DMS114 treated with DMSO at 0.1 percent for 48 hours (cell line): Measurements from ENCODE around the gene TBC1D16.
"Not testable (repeated sequence)": the region's sequence is repeated elsewhere in the genome, so short reads cannot be mapped to it uniquely, and the experiment has no call there.

Experiments used
- DNase-seq: peaks from one replicate; lab custom pipeline; 2025; ENCODE audit not compliant: unreplicated experiment; lab: John Stamatoyannopoulos, UW

TBC1D16 gene

DNA sequence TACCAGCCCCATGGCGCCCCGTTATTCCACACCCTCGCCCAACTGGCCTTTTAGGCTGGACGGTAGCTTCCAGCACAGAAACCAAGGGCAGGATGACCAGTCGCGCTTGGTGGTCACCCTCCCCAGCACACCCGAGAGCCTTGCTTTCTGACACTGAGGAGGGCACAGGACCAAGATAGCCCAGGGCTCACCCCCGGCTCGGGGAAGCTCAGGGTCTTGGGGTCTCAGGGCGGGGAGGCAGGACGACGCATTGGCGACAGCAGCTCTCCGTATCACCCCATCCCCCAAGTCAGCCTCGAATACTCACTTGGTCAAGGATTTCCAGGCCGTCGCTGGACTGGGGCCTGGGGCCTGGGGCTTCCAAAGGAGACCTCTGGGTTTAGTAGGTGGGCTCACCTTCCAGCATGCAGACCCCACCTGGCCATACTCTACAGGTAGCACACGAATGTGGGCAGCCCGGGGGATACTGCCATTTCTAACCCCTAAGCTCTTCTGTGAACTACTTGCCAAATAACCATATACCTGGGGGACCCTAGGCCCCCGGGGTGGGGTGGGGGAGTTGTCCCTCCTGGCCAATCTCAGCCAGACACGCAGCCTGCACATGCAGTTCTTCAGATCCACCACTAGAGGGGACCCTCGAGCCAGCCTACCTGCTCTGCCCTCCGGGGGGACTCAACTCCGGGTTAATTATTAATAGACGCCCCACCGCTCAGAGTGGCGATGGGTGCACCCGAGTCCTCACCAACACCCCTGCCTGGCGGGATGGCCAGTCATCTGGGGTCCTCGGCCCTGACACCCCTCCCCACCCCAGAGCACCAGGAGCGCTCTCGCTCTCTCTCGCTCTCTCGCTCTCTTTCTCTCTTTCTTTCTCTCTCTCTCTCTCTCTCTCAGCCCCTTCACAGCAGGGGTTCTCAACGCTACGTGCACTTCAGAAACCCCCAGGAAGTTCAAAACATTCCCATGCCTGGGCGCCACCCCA lies 30.0 kb downstream of the TBC1D16 start:
- peak; percentile 30 for DNase-seq

DNA sequence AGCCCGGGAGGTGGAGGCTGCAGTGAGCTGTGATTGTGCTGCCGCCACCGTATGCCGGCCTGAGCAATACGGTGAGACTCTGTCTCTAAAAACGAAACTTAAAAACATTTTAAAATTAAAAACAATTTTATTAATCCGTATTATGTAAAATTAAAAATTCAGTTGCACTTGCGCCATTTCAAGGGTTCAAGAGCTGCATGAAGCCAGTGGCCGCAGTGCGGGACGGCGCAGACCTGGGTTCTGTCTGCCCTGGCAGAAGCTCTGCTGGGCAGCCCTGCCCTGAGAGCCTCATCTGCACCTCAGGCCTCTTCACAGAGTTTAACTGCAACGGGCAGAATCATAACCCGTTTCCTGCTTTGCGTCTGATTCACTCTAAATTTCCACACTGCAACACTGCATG lies 31.7 kb downstream of the TBC1D16 start:
- no peak for DNase-seq

GRCh38 chr17:80002690-80003490 lies 32.8 kb downstream of the TBC1D16 start:
- DNase-seq = no peak

- no peak for DNase-seq
These were observed 33.5 kb downstream of the TBC1D16 start for GRCh38 chr17:80002070-80002641.

GRCh38 chr17:80000981-80001775 lies 34.5 kb downstream of the TBC1D16 start:
- DNase-seq = no peak

GRCh38 chr17:80000136-80000535 lies 35.5 kb downstream of the TBC1D16 start:
- no peak for DNase-seq

DNA sequence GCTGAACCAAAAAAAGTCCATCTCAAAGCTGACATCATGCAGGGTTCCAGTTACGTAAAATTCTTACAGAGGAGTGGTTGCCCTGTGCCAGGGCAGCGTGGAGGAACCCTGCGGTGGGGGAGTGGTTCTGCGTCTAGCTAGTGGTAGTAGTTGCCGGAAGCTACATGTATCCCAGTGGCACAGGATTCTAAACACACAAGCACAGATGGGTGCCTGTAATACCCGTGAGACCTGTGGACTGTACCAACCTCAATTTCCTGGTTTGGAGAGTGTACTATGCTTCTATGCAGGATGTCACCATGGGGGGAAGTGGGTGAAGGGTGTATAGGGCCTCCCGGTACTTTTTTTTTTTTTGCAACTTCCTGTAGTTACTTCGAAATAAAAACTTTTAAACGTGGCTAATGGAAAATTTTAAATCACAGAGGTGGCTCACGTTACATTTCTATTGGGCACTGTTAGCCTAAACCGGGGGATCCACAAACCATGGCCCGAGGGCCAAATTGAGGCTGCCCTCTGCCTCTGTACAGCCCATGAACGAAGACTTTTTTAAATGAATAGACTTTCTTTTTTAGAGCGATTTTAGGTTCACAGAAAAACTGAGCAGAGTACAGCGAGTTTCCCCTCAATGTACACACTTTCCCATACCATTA lies 38.5 kb downstream of the TBC1D16 start:
- no peak for DNase-seq

GRCh38 chr17:79996291-79996690 lies 39.4 kb downstream of the TBC1D16 start:
- no peak for DNase-seq

DNA sequence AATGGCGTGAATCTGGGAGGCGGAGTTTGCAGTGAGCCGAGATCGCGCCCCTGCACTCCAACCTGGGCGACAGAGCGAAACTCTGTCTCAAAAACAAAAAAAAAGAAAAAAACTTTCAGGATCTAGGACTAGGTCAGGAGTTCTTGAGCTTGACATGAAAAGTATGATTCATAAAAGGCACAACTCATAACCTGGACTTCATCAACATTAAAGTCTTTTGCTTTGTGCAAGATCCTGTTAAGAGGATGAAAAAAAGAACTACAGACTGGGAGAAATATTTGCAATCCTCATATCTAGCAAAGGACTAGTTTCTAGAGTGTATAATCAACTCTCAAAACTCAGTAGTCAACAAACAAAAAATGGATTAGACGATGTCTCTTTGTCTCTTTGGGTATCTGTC lies 40.0 kb downstream of the TBC1D16 start:
- DNase-seq = no peak

DNA sequence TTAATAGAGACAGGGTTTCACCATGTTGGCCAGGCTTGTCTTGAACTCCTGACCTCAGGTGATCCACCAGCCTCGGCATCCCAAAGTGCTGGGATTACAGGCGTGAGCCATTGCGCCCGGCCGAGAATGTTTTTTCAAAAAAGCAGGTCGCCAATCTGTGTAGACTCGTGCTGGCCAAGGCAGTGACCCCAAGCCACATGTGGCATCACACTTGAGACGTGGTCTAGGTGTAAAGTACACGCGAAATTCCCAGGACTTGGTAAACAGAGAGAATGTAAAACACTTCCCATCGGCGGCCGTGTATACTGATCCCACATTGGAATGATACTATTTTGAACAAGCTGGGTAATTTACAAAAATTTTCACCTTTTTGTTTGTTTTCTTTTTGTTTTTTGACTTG lies 41.1 kb downstream of the TBC1D16 start:
- DNase-seq = no peak

GRCh38 chr17:79994228-79994569 lies 41.5 kb downstream of the TBC1D16 start:
- not testable (repeated sequence) for DNase-seq

DNA sequence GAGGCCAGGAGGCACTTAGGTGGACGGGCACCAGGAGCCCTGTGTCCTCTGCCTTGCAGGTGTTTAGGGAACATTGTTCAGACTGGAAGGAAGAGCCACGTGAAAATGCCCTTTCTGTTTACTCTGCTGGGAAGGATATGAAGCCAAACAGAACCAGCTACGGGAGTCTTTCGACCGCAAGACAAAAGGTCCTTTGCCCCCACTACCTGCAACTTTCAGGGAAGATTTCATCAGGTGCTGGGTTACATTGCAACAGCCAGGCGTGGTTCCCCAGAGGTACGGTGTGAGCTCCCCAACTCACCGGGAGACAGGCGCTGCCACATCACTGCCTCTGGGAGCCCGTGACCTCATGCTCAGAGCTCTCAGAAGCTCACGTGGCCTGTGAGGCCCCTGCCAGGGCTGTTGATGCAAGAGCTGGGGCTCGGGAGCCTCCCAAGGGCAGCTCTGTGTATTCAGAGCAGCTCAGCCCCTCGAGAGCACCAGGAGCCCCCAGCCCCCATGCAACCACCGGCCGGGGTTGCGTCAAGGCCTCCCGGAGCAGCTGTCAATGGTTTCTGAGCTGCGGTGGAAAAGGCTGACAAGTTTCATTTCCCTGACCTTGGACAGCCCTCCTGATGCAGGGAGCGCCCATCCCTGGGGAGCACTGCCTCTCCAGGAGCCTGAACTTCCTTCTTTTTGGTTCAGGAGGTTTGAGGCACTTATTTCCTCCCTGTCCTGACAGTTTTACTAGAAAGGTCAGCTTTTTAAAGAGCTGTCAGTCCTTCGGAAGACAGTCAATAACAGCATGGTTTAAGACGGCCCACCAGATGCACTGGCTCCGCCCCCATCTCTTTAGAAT lies 42.1 kb downstream of the TBC1D16 start:
- DNase-seq = no peak

GRCh38 chr17:79992649-79993389 lies 42.9 kb downstream of the TBC1D16 start:
- DNase-seq = no peak

- DNase-seq = no peak
These were observed 43.6 kb downstream of the TBC1D16 start for GRCh38 chr17:79991924-79992648.

- DNase-seq = peak; percentile 52
These were observed 44.3 kb downstream of the TBC1D16 start for GRCh38 chr17:79991140-79991923.

DNA sequence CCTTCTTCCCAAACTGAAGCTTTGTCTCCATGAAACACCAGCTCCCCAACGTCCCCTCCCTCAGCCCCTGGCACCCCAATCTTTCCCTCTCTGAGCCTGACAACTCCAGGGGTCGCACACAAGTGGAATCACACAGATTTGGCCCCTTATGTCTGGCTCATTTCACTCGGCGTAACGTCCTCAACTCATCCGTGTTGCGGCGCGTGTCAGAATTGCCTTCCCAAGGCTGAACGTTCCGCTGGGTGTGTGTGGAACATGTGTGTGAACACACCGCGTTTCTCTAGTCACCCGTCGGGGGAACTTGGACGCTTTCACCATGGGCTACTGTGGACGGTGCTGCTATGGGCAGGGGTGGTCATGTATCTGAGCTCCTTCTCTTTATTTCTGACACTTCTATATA lies 45.0 kb downstream of the TBC1D16 start:
- DNase-seq = no peak

DNA sequence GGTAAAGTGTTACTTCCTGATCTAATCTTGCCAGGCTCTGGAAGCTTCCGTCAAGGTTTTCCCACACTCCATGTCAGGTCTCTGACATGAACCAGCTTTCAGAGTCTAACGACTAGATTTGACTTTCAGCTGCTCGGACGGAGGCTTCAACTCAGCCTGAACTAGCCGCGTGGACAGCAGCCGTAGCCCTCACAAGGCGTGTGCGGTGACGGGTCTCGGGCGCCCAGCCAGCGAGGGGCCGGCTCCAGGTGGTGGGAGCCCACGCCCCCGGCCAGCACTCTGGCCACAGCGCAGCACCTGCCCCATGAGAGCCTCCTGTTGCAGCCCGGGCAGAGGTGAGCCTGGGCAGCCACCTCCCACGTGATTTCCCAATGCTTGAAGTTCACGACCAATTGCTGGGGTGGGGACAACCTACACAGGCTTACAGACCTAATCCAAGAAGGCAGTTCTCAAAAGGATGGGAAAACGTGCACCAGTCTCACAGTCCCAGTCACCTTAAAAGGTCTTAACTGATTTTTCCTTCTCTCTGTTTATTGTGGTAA lies 45.5 kb downstream of the TBC1D16 start:
- no peak for DNase-seq
